DMS153 (cell line): ENCODE results near the gene NOL4L.

Experiments
- DNase-seq: peaks from one replicate; lab custom pipeline; 2025; lab: John Stamatoyannopoulos, UW

NOL4L gene

GRCh38 chr20:32483351-32484224, 101.5 kb downstream of the NOL4L start:
- peak; percentile 49 for DNase-seq

- DNase-seq, result no peak
Observed at GRCh38 chr20:32482442-32483261, 102.5 kb downstream of the NOL4L start.

- no peak for DNase-seq
Observed at GRCh38 chr20:32482143-32482441, 103.0 kb downstream of the NOL4L start.

- DNase-seq, result no peak
Observed at GRCh38 chr20:32481311-32482142, 103.6 kb downstream of the NOL4L start.

- no peak for DNase-seq
Observed at GRCh38 chr20:32480371-32481241, 104.5 kb downstream of the NOL4L start.

- no peak for DNase-seq
Observed at GRCh38 chr20:32479697-32480171, 105.4 kb downstream of the NOL4L start.

GRCh38 chr20:32479012-32479411, 106.1 kb downstream of the NOL4L start:
- DNase-seq, result no peak

GRCh38 chr20:32478576-32478975, 106.6 kb downstream of the NOL4L start:
- DNase-seq, result no peak

- no peak for DNase-seq
Observed at GRCh38 chr20:32477594-32478512, 107.3 kb downstream of the NOL4L start.

GRCh38 chr20:32476684-32477593, 108.2 kb downstream of the NOL4L start:
- no peak for DNase-seq

- no peak for DNase-seq
Observed at GRCh38 chr20:32474967-32475811, 109.9 kb downstream of the NOL4L start.

GRCh38 chr20:32474717-32474966, 110.5 kb downstream of the NOL4L start:
- no peak for DNase-seq

- no peak for DNase-seq
Observed at GRCh38 chr20:32474009-32474716, 111.0 kb downstream of the NOL4L start.

GRCh38 chr20:32473231-32474008, 111.7 kb downstream of the NOL4L start:
- DNase-seq, result no peak

GRCh38 chr20:32472581-32473207, 112.4 kb downstream of the NOL4L start:
- no peak for DNase-seq

GRCh38 chr20:32470940-32471339, 114.2 kb downstream of the NOL4L start:
- no peak for DNase-seq
